Stimulated activated effector memory CD8-positive, alpha-beta T cell treated with anti-CD3 and anti-CD28 coated beads, Interleukin-12 subunit alpha, Interleukin-12 subunit beta, amount 100 ng/mL, for 72 hours (primary cell): ENCODE results near the gene ASRGL1.
"Not testable (repeated sequence)": the region's sequence is repeated elsewhere in the genome, so short reads cannot be mapped to it uniquely, and the experiment has no call there.

ENCODE experiments used
- ATAC-seq: fragments of 150-1000 bp; cut with Tn5 transposase; 2 replicates; pipeline ENCODE4 v1.10.0; 2021
- DNase-seq, 2 donors: peaks; one replicate each; pipeline ENCODE4 v3.0.0; 2021 to 2022; ENCODE audit warnings: low spot score in 2 of 2
- H3K27ac Mint-ChIP-seq: one replicate; pipeline ENCODE4 v1.8.0; 2022; ENCODE audit warnings: mild to moderate bottlenecking, mixed read lengths
- H3K36me3 Mint-ChIP-seq: one replicate; pipeline ENCODE4 v1.8.0; 2022; ENCODE audit warnings: mild to moderate bottlenecking, mixed read lengths
- H3K4me1 Mint-ChIP-seq: one replicate; pipeline ENCODE4 v1.8.0; 2022; ENCODE audit warnings: mixed read lengths
- H3K4me3 Mint-ChIP-seq: one replicate; pipeline ENCODE4 v1.8.0; 2022; ENCODE audit warnings: mild to moderate bottlenecking, mixed read lengths
- H3K9me3 Mint-ChIP-seq: one replicate; pipeline ENCODE4 v1.8.0; 2022; ENCODE audit warnings: mixed read lengths

The ASRGL1 gene

DNA sequence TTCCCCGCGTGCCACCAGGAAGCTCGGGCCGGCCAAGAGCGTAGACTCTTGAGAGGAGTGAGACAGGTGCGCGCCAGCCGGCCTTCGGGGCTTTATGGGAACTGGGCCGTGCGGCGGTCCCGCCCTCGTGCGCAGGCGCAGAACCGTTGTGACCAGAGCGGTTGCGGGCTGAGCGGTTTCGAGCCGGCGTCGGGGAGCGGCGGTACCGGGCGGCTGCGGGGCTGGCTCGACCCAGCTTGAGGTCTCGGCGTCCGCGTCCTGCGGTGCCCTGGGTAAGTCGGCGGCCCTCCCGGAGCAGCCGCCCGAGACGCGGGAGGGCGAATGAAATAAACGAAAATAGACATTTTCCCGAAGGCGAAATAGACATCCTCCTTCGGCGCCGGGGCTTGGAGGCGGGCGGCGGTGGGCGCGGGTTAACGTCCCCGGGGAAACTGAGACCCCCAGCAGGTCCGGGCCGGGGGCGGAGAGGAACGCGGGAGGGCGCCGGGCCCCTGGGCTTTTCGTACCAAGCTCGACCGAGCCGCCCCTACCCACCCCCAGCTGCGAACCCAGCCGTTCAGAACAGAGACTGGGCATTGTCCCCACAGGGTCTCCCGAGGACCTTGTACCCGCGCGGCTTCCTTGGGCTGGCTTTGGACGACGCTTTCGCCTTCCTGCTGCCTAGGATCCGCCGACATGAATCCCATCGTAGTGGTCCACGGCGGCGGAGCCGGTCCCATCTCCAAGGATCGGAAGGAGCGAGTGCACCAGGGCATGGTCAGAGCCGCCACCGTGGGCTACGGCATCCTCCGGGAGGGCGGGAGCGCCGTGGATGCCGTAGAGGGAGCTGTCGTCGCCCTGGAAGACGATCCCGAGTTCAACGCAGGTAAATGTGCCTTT is at the start of gene ASRGL1:
TSS of gene ASRGL1 (plus strand) at position 146 of the 879 bp plus-strand sequence. CDS start at position 676, 530 bp downstream.
- Mint-ChIP-seq H3K4me1 (peaks cover 16% of the 10 kb centered on the region), H3K27ac (peak within 1 kb of the TSS; percentile 70), H3K4me3 (peak within 1 kb of the TSS; percentile 80), H3K36me3 (no peaks in the 10 kb centered on the region), H3K9me3 (no peaks in the 10 kb centered on the region)
- peak; percentile 70 to 85 for DNase-seq
- peak; percentile 88 for ATAC-seq

DNA sequence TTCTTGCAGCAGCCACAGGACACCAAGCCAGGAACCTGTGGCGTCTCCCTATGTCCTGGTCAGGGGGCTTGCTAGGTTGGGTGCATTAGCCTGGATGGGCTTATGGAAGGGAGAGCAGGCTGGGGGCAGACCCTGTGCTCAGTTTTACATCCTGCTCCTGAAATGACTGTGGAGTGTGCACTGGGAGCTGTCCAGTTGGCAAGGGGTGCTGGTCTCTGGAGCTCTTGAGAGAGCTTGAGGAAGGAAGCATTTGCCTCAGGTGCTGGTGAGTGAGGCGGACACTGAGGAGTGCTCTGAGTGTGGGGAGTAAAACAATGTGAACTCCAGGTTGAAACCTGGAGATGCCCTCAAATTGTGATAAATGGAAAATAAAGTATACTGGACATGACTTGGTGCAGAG is 41.7 kb upstream of the ASRGL1 start:
- Mint-ChIP-seq H3K27ac (no peak overlapping the region), H3K36me3 (no peaks in the 10 kb centered on the region), H3K4me3 (no peak overlapping the region), H3K9me3 (no peaks in the 10 kb centered on the region), H3K4me1 (no peaks in the 10 kb centered on the region)
- DNase-seq (no peak), ATAC-seq (peak; percentile 32)

DNA sequence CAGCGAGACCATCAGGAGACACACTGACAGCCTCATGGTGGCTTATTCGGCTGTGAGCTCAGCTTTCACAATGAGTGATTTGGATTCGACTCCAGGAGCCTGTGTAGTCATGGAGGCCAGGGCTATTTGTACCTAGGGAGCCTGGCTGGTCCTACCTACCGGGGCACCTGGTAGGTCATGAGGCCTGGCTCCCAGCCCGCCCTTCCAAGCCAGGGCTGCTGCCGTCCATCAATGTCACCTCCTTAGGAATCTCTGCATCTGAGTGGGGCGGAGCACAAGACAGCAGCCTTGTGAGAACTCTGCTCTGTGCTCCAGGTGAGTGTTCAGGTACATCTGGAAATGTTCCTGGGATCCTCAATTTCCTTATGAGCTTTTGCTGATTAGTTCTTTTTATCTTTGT is 38.3 kb upstream of the ASRGL1 start, which contains the start of gene SCGB1D4:
TSS of gene SCGB1D4 (minus strand) at position 101 of the 400 bp plus-strand sequence. CDS start at position 36, 65 bp downstream.
- no peaks in the 10 kb centered on the region for H3K9me3 Mint-ChIP-seq
- no peaks in the 10 kb centered on the region for H3K4me1 Mint-ChIP-seq
- ATAC-seq (no peak), DNase-seq (no peak)
- H3K27ac Mint-ChIP-seq = no peak within 1 kb of the TSS
- no peak within 1 kb of the TSS for H3K4me3 Mint-ChIP-seq
- H3K36me3 Mint-ChIP-seq = no peaks in the 10 kb centered on the region

DNA sequence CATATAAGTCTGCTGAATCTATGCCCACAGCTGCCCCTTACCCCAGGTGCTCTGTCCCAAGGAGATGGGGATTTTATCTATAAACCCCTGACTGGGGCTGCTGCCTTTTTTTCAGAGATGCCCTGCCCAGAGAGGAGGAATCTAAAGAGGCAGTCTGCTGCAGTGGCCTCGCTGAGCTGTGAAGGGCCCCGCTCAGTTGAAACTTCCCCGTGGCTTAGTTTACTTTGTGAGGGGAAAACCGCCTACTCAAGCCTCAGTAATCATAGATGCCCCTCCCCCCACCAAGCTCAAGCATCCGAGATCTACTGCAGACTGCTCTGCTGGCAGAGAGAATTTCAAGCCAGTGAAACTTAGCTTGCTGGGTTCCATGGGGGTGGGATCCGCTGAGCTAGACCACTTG is 31.0 kb upstream of the ASRGL1 start:
- H3K4me1 Mint-ChIP-seq = peaks cover 4% of the 10 kb centered on the region
- no peak overlapping the region for H3K4me3 Mint-ChIP-seq
- no peaks in the 10 kb centered on the region for H3K9me3 Mint-ChIP-seq
- no peak overlapping the region for H3K27ac Mint-ChIP-seq
- H3K36me3 Mint-ChIP-seq = no peaks in the 10 kb centered on the region
- DNase-seq = no peak
- no peak for ATAC-seq

DNA sequence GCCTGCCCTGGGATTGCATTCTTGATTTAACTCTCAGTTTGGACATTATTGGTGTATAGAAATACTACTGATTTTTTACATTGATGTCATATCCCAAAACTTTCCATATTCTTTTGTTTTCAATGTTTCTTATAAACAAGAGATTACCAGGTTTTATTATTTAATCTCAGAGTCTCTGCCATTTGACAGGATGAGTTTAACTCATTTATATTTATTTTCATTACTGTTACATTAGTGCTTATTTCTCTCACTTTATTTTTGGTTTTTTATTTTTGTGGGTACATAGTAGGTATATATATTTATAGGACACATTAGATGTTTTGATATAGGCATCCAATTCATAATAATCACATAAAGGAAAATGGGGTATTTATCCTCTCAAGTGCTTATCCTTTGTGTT is 29.3 kb upstream of the ASRGL1 start:
- no peak overlapping the region for H3K27ac Mint-ChIP-seq

DNA sequence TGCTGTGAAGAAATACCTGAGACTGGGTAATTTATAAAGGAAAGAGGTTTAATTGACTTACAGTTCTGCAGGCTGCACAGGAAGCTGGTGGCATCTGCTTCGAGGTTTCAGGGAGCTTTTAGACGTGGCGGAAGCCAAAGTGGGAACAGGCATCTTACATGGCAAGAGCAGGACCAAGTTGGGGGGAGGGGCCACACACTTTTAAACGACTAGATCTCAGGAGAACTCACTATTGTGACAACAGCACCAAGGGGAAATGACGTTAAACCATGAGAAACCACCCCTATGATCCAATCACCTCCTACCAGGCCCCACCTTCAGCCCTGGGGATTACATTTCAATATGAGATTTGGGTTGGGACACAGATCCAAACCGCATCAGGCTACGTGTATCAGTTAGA is 27.3 kb upstream of the ASRGL1 start:
- ATAC-seq (no peak), DNase-seq (no peak)
- Mint-ChIP-seq H3K4me3 (no peak overlapping the region), H3K27ac (no peak overlapping the region), H3K9me3 (no peaks in the 10 kb centered on the region), H3K4me1 (peaks cover 16% of the 10 kb centered on the region), H3K36me3 (no peaks in the 10 kb centered on the region)

More for the DNA sequence above, 29.3 kb upstream of the ASRGL1 start:
- ATAC-seq (no peak), DNase-seq (no peak)
- H3K4me3 Mint-ChIP-seq = no peak overlapping the region
- H3K9me3 Mint-ChIP-seq = no peaks in the 10 kb centered on the region
- H3K4me1 Mint-ChIP-seq = peaks cover 16% of the 10 kb centered on the region
- no peaks in the 10 kb centered on the region for H3K36me3 Mint-ChIP-seq

DNA sequence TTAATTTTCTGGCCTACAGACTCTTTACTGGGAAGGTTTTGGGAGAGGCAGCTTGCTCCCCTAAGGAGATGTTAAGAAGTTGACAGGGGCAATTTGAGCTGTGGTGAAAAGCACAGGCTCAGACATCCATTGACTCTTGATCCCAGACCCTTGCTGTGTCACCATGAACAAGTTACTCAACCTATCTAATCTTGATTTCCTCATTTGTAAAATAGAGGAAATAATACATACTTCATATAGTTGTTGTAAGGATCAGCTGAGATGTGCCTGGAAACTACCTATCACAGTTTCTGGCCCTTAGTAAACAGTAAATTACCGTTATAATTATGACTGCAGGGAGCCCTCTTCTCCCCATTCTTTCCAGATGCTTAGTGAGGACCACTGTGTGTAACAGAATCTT is 21.8 kb upstream of the ASRGL1 start:
- Mint-ChIP-seq H3K27ac (no peak overlapping the region), H3K36me3 (no peaks in the 10 kb centered on the region), H3K4me3 (no peak overlapping the region), H3K9me3 (no peaks in the 10 kb centered on the region), H3K4me1 (peaks cover 16% of the 10 kb centered on the region)
- ATAC-seq = no peak
- DNase-seq = no peak

DNA sequence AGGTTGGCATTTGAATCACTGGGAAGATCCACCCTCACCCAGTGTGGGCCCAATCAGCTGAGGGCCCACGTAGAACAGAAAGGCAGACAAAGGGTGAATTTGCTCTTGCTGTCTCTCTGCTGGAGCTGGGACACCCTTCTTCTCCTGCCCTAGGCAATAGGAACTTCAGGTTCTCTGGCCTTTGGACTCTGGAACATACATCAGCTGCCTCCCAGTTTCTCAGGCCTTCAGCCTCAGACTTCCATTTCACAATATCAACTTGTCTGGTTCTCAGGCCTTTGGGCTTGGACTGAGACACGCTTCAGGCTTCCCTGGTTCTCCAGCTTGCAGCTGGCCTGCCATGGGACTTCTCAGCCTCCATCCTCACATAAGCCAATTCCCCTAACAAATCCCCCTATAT is 14.7 kb upstream of the ASRGL1 start:
- Mint-ChIP-seq H3K36me3 (no peaks in the 10 kb centered on the region), H3K27ac (no peak overlapping the region), H3K4me1 (peaks cover 5% of the 10 kb centered on the region), H3K4me3 (no peak overlapping the region), H3K9me3 (no peaks in the 10 kb centered on the region)
- ATAC-seq = no peak
- no peak for DNase-seq

DNA sequence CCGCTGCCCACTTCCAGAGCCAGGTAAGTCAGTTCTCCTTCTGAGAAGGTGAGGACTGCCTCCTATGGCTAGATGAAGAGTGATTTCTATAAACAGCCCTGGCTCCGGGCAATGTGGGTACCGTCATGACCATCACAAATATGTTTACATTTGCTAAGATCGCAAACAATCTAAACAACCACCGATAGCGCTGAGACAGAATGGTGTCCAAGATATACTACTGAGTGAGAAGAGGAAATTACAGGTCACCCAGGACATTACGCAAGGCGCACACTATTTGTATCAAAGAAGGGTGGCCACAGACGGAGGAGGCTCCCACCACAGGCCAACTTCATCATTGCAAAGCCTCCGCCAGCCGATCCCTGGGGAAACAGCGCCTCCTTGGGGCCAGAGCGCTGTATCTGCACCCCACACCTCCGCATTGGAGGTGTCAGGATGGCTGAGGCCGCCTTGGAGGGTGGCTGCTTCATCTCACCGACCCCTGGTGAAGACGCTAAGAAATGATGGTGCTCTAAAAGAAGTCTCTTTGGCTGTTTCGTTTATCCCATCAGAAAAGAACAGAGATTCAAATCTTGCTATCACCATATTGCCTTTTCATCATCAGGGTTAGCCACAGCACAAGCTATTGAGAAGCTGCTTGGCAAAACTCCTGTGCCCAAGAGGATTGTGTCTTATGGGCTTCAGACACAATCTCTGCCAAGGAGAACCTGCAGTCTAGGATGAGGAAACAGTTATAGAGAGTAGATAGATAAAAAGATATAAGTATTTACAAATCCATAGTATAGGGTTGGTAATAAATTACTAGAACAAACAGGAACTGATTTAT is 12.3 kb upstream of the ASRGL1 start:
- Mint-ChIP-seq H3K36me3 (no peaks in the 10 kb centered on the region), H3K9me3 (no peaks in the 10 kb centered on the region), H3K27ac (no peak overlapping the region), H3K4me3 (no peak overlapping the region), H3K4me1 (peaks cover 5% of the 10 kb centered on the region)
- DNase-seq (peak; percentile 35 to 88), ATAC-seq (peak; percentile 81)

DNA sequence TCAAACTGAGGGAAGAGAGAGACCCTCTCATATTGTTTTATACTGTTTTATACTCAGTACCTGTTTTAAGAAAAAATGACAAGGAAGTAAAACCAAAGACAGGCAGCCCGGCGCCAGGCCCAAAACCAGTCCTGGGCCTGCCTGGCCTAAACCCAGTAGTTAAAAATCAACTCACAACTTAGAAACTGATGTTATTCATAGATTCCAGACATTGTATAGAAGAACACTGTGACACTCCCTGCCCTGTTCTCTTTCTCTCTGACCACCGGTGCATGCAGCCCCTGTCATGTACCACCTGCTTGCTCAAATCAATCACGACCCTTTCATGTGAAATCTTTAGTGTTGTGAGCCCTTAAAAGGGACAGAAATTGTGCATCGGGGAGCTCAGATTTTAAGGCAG is 11.5 kb upstream of the ASRGL1 start:
- not testable (repeated sequence) for H3K36me3 Mint-ChIP-seq, H3K9me3 Mint-ChIP-seq, DNase-seq, H3K4me1 Mint-ChIP-seq, H3K4me3 Mint-ChIP-seq, ATAC-seq
- H3K27ac Mint-ChIP-seq = peak overlapping the region; percentile 29

DNA sequence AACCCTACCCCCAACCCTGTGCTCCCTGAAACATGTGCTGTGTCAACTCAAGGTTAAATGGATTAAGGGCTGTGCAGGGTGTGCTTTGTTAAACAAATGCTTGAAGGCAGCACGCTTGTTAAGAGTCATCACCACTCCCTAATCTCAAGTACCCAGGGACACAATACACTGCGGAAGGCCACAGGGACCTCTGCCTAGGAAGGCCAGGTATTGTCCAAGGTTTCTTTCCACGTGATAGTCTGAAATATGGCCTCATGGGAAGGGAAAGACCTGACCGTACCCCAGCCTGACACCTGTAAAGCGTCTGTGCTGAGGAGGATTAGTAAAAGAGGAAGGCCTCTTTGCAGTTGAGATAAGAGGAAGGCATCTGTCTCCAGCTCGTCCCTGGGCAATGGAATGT is 10.5 kb upstream of the ASRGL1 start:
- H3K27ac Mint-ChIP-seq, H3K36me3 Mint-ChIP-seq, H3K4me3 Mint-ChIP-seq, H3K4me1 Mint-ChIP-seq, DNase-seq, ATAC-seq, H3K9me3 Mint-ChIP-seq: not testable (repeated sequence)

DNA sequence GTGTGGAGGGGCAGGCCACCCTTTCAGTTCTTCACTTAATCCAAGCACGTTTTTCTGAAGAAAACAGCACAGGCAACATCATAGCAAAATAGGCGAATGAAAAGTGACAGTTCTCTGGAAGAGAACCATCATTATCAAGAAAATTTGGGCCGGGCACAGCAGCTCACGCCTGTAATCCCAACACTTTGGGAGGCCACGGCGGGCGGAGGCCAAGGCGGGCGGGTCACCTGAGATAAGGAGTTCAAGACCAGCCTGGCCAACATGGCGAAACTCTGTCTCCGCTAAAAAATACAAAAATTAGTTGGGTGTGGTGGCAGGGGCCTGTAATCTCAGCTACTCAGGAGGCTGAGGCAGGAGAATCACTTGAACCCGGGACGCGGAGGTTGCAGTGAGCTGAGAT is 9.7 kb upstream of the ASRGL1 start:
- not testable (repeated sequence) for H3K9me3 Mint-ChIP-seq, H3K4me1 Mint-ChIP-seq, ATAC-seq, H3K27ac Mint-ChIP-seq, H3K4me3 Mint-ChIP-seq, DNase-seq, H3K36me3 Mint-ChIP-seq

DNA sequence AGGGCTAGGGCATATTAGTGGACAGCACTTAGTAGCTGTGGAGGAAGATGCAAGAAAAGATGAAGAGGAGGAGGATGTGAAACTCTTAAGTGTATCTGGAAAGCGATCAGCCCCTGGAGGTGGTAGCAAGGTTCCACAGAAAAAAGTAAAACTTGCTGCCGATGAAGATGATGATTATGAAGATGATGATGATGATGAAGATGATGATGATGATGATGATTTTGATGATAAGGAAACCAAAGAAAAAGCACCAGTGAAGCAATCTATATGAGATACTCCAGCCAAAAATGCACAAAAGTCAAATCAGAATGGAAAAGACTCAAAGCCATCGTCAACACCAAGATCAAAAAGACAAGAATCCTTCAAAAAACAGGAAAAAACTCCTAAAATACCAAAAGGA is 6.0 kb upstream of the ASRGL1 start:
- DNase-seq, H3K9me3 Mint-ChIP-seq, ATAC-seq, H3K36me3 Mint-ChIP-seq, H3K27ac Mint-ChIP-seq, H3K4me1 Mint-ChIP-seq, H3K4me3 Mint-ChIP-seq: not testable (repeated sequence)

DNA sequence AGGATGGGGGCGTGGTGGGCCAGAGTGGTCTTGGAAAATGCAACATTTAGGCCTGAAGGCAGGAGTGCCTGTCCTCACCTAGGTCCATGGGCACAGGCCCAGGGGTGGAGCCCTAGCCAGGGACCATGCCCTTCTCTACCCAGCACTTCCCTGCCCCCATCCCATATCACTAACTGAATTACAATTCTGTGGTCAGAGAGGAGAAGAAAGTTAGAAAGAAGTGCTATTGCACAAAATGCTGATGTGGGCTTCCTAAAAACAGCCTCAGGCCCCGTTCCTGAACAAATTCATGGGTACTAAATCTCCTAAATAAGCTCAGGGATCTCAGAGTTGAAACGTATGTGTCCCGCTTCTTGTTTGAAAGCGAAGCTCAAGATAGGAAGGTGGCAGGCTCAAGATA is 3.5 kb upstream of the ASRGL1 start:
- ATAC-seq = no peak
- Mint-ChIP-seq H3K4me1 (peaks cover 16% of the 10 kb centered on the region), H3K27ac (no peak overlapping the region), H3K36me3 (no peaks in the 10 kb centered on the region), H3K4me3 (no peak overlapping the region), H3K9me3 (no peaks in the 10 kb centered on the region)
- DNase-seq = no peak

DNA sequence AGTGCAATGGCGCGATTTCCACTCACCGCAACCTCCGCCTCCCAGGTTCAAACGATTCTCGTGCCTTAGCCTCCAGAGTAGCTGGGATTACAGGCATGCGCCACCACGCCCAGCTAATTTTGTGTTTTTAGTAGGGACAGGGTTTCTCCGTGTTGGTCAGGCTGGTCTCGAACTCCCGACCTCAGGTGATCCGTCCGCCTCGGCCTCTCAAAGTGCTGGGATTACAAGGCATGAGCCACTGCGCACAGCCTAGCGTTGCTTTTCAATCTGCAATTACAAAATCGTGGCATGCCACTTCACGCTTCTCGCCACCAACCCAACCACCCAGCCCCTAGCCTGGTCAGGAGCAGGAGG is 322 bp upstream of the ASRGL1 start:
- H3K4me1 Mint-ChIP-seq = peaks cover 16% of the 10 kb centered on the region
- H3K27ac Mint-ChIP-seq, DNase-seq, H3K9me3 Mint-ChIP-seq, ATAC-seq, H3K36me3 Mint-ChIP-seq: not testable (repeated sequence)
- peak overlapping the region; percentile 80 for H3K4me3 Mint-ChIP-seq

DNA sequence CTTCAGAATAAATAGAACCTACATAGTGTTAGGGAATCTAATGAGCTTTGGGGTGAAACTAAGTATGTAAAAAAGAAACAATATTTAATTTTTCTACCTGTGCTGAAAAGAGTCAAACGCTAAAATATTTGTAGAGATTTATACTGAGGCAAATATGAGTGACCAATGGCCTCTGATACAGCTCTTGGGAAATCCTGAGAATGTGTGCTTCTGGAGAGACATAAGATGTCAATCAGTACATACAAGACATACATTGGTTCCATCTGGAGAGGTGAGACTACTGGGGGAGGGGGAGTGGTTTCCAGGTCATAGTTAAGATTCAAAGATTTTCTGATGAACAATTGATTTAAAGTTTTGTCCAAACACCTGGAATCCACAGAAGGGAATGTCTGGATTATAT is 970 bp downstream of the ASRGL1 start:
- Mint-ChIP-seq H3K27ac (peak overlapping the region; percentile 70), H3K9me3 (no peaks in the 10 kb centered on the region), H3K4me1 (peaks cover 16% of the 10 kb centered on the region), H3K36me3 (no peaks in the 10 kb centered on the region), H3K4me3 (peak overlapping the region; percentile 80)
- DNase-seq (no peak), ATAC-seq (no peak)
